Cerebellar nuclear complex (tissue), 1 donor: ENCODE results near the gene SDHAF3.
"Not testable (repeated sequence)": the region's sequence is repeated elsewhere in the genome, so short reads cannot be mapped to it uniquely, and the experiment has no call there.

ENCODE experiments used
- DNase-seq, 2 experiments: peaks; one replicate each; lab custom pipeline; 2025; lab: John Stamatoyannopoulos, UW

The SDHAF3 gene

GRCh38 chr7:97117372-97118188 lies at the start of gene SDHAF3:
SDHAF3 (plus strand) TSS chr7:97117698; CDS start chr7:97117724, 26 bp downstream.
- DNase-seq: peak; percentile 48 to 49

- not testable (repeated sequence) for DNase-seq
These were observed 45.5 kb upstream of the SDHAF3 start for GRCh38 chr7:97072025-97072424.

- no peak for DNase-seq
These were observed 41.6 kb upstream of the SDHAF3 start for GRCh38 chr7:97075928-97076327.

- no peak for DNase-seq
These were observed 39.2 kb upstream of the SDHAF3 start for GRCh38 chr7:97078023-97078969.

- DNase-seq: no peak
These were observed 38.2 kb upstream of the SDHAF3 start for GRCh38 chr7:97079300-97079699.

GRCh38 chr7:97081521-97082300 lies 35.8 kb upstream of the SDHAF3 start:
- no peak for DNase-seq

- DNase-seq: no peak
These were observed 29.1 kb upstream of the SDHAF3 start for GRCh38 chr7:97088364-97088763.

- DNase-seq: no peak
These were observed 27.7 kb upstream of the SDHAF3 start for GRCh38 chr7:97089771-97090170.

GRCh38 chr7:97090761-97091353 lies 26.6 kb upstream of the SDHAF3 start:
- DNase-seq: no peak

- no peak for DNase-seq
These were observed 23.1 kb upstream of the SDHAF3 start for GRCh38 chr7:97094284-97094930.

- DNase-seq: no peak
These were observed 21.5 kb upstream of the SDHAF3 start for GRCh38 chr7:97096037-97096436.

GRCh38 chr7:97096661-97097060 lies 20.8 kb upstream of the SDHAF3 start:
- DNase-seq: no peak

- DNase-seq: no peak
These were observed 12.7 kb upstream of the SDHAF3 start for GRCh38 chr7:97104719-97105238.

- no peak for DNase-seq
These were observed 10.2 kb upstream of the SDHAF3 start for GRCh38 chr7:97107192-97107800.

GRCh38 chr7:97116308-97116707 lies 1.2 kb upstream of the SDHAF3 start:
- no peak for DNase-seq

GRCh38 chr7:97117035-97117371 lies 495 bp upstream of the SDHAF3 start:
- DNase-seq: no peak

GRCh38 chr7:97118306-97118917 lies 914 bp downstream of the SDHAF3 start:
- DNase-seq: no peak

- no peak for DNase-seq
These were observed 2.2 kb downstream of the SDHAF3 start for GRCh38 chr7:97119747-97120146.

GRCh38 chr7:97120713-97121457 lies 3.4 kb downstream of the SDHAF3 start:
- no peak for DNase-seq
